NB4 (cell line): ENCODE measurements around the gene CHST15.

ENCODE experiments used
- POLR2A ChIP-seq: IDR thresholded peaks from 2 replicates; pipeline ENCODE4 v1.6.1; 2011; ENCODE audit warnings: mild to moderate bottlenecking; ENCODE audit not compliant: insufficient read length; ENCODE audit errors: extremely low read depth
- TF ChIP-seq, protein P1 (sequence below): IDR thresholded peaks from 2 replicates; pipeline ENCODE4 v1.6.1; 2011; ENCODE audit warnings: low read depth, low read length

DNA sequence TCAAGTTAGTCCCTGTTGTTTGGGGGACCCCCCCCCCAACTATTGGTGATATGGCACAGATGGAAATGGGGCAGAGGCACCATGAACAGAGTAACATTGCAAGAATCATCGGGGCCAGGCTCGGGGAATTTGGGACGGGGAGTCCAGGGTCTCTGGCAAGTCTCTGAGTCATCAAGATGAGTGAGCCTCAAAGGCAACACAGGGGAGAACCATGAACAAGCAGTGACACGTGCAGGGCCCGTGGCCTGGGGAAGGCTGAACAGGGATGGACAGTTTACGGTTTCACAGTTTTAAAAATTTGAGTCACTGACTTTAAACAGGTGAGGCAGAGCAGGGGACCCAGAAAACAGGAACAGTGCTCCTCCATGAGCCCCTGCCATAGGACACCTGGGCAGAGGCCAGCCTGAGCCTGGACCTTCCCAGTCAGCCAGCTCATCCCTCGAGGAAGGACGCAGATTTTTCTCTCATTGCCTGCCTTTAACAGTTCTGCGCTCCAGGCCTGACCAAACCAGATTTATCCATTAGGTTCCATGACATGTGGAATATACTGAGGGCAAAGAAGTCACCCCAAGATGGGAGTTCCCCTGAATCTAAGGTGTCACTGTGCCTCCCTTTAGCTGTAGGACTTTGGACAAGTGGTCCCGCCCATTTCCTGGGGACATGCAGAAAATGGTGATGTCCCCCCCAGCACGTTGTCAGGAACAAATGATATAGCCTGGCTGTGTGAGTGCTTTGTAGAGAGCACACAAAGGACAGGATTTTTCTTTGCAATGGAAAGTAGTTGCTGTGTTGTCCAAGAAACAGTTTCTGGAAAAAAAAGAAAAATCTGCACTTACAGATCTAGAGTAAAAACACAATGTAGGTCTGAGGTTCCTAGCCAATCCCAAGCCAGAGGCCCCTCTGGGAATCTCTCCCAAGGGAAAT is 23.8 kb downstream of the CHST15 start:
- no peak for TF ChIP-seq POLR2A
- TF ChIP-seq, protein P1, sequence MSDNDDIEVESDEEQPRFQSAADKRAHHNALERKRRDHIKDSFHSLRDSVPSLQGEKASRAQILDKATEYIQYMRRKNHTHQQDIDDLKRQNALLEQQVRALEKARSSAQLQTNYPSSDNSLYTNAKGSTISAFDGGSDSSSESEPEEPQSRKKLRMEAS = no peak
